GM21515 (cell line): ENCODE results near the gene TRPM3.

Experiments used
- ATAC-seq: cut with Tn5 transposase; IDR thresholded peaks from one replicate; pipeline ENCODE4 v1.9.1; 2021; ENCODE audit not compliant: unreplicated experiment

The TRPM3 gene

GRCh38 chr9:70590315-70590677 lies 531.1 kb downstream of the TRPM3 start:
- ATAC-seq, result no peak

GRCh38 chr9:70589571-70590314 lies 531.7 kb downstream of the TRPM3 start:
- no peak for ATAC-seq

GRCh38 chr9:70588999-70589398 lies 532.4 kb downstream of the TRPM3 start:
- no peak for ATAC-seq

GRCh38 chr9:70588381-70588780 lies 533.0 kb downstream of the TRPM3 start:
- ATAC-seq, result no peak

- ATAC-seq, result no peak
Measured at GRCh38 chr9:70587201-70587600, 534.2 kb downstream of the TRPM3 start.

GRCh38 chr9:70586476-70586875 lies 534.9 kb downstream of the TRPM3 start:
- no peak for ATAC-seq

GRCh38 chr9:70581955-70582350 lies 539.5 kb downstream of the TRPM3 start:
- no peak for ATAC-seq

GRCh38 chr9:70581214-70581954 lies 540.0 kb downstream of the TRPM3 start:
- no peak for ATAC-seq

GRCh38 chr9:70580606-70581195 lies 540.7 kb downstream of the TRPM3 start:
- no peak for ATAC-seq

- ATAC-seq, result no peak
Measured at GRCh38 chr9:70579686-70580085, 541.7 kb downstream of the TRPM3 start.

GRCh38 chr9:70578720-70579119 lies 542.7 kb downstream of the TRPM3 start:
- ATAC-seq, result no peak

GRCh38 chr9:70577671-70578070 lies 543.8 kb downstream of the TRPM3 start:
- no peak for ATAC-seq

GRCh38 chr9:70576116-70576515 lies 545.3 kb downstream of the TRPM3 start:
- ATAC-seq, result no peak

- ATAC-seq, result no peak
Measured at GRCh38 chr9:70574151-70574837, 547.1 kb downstream of the TRPM3 start.

- no peak for ATAC-seq
Measured at GRCh38 chr9:70573308-70573707, 548.1 kb downstream of the TRPM3 start.

GRCh38 chr9:70571258-70571657 lies 550.2 kb downstream of the TRPM3 start:
- ATAC-seq, result no peak

- ATAC-seq, result no peak
Measured at GRCh38 chr9:70569791-70570190, 551.6 kb downstream of the TRPM3 start.

- no peak for ATAC-seq
Measured at GRCh38 chr9:70569070-70569772, 552.2 kb downstream of the TRPM3 start.

- ATAC-seq, result no peak
Measured at GRCh38 chr9:70567511-70567910, 553.9 kb downstream of the TRPM3 start.

GRCh38 chr9:70566751-70567150 lies 554.7 kb downstream of the TRPM3 start:
- no peak for ATAC-seq

GRCh38 chr9:70566066-70566465 lies 555.4 kb downstream of the TRPM3 start:
- ATAC-seq, result no peak
